Upper lobe of left lung (tissue), 6 donors: ENCODE data around the gene CTDSP1. TPM values are rescaled to one million over a fixed set of nuclear protein-coding genes. Genes with fewer than 3 reads are reported as not detected.

Experiments
- ATAC-seq, 2 donors: fragments of 200-7000 bp; cut with Tn5 transposase; one replicate each; pipeline ENCODE4 v1.9.1; 2022; ENCODE audit warnings: mild to moderate bottlenecking in 2 of 2, moderate library complexity in 2 of 2; ENCODE audit not compliant: low FRiP score in 2 of 2
- DNase-seq, 2 donors: peaks; one replicate each; pipeline ENCODE4 v3.0.0-alpha.2; 2019 to 2020
- H3K27ac ChIP-seq, 4 donors: fragments of 200-600 bp; sonication (generic); one replicate each; pipeline ENCODE4 v1.5.1; 2016 to 2019
- H3K27me3 ChIP-seq, 4 donors: fragments of 200-600 bp; sonication (generic); one replicate each; pipeline ENCODE4 v1.5.1; 2017 to 2019
- H3K36me3 ChIP-seq, 4 donors: fragments of 200-600 bp; sonication (generic); one replicate each; pipeline ENCODE4 v1.5.1; 2016 to 2019
- H3K4me1 ChIP-seq, 4 donors: fragments of 200-600 bp; sonication (generic); one replicate each; pipeline ENCODE4 v1.5.1; 2018 to 2019
- H3K4me3 ChIP-seq, 4 donors: fragments of 200-600 bp; sonication (generic); one replicate each; pipeline ENCODE4 v1.5.1; 2017 to 2019; ENCODE audit warnings: mild to moderate bottlenecking in 2 of 4, moderate library complexity in 1 of 4
- H3K9me3 ChIP-seq, 4 donors: fragments of 200-600 bp; sonication (generic); one replicate each; pipeline ENCODE4 v1.5.1; 2018 to 2019
- CTCF ChIP-seq, 6 experiments: fragments of 450-650 bp in 4 of 6; fragments of 200-600 bp in 2 of 6; sonication (generic) in 2 of 6; IDR thresholded peaks; one replicate each; pipeline ENCODE4 v1.5.1; 2016 to 2019; ENCODE audit warnings: antibody characterized with exemption in 6 of 6
- EP300 ChIP-seq, 4 donors: sonication (generic); formaldehyde crosslinking; IDR thresholded peaks; one replicate each; pipeline ENCODE4 v1.5.1; 2017; ENCODE audit warnings: antibody characterized with exemption in 4 of 4, control low read depth in 2 of 4
- POLR2A ChIP-seq, 4 donors: fragments of 450-650 bp; IDR thresholded peaks; one replicate each; pipeline ENCODE4 v1.5.1; 2016 to 2017; ENCODE audit warnings: antibody characterized with exemption in 4 of 4, mild to moderate bottlenecking in 2 of 4
- POLR2AphosphoS5 ChIP-seq, 2 donors: sonication (generic); formaldehyde crosslinking; IDR thresholded peaks; one replicate each; pipeline ENCODE4 v1.5.1; 2017; ENCODE audit warnings: antibody characterized with exemption in 2 of 2
- WGBS, 2 donors: methylation state at CpG; one replicate each; pipeline ENCODE4 v1.1.5; 2017 to 2018; 5-methylcytosine and 5-hydroxymethylcytosine counted together
- total RNA-seq, 6 donors: library from RNA; depleted of rRNA in 4 of 6; stranded (reverse); fragments of >200 nt in 4 of 6; gene quantifications; one replicate each; pipeline versions ENCODE4 v1.1.0 to v1.2.1, GENCODE V29; 2016 to 2021
- donor health status: DM: no; HTN: no; CAD: no; lungs with moderate emphysema.
- donor health status: DM: no; HTN: yes; CAD: no; lungs with severe emphysema.

Gene CTDSP1
- total RNA-seq, 6 donors from 2014 or later, result 96.6 to 239 (median 189) TPM

GRCh38 chr2:218400930-218401881, 1.5 kb downstream of the CTDSP1 start:
- WGBS, 2 donors, result 20 to 40% methylated on average over 1 to 21 of the region's 24 CpGs
- DNase-seq (peak; percentile 67 to 70), ATAC-seq (no peak)

GRCh38 chr2:218401890-218402289, 2.2 kb downstream of the CTDSP1 start:
- TF ChIP-seq CTCF (IDR thresholded peaks at IDR 0.05), result no peak
- no peak for TF ChIP-seq POLR2AphosphoS5 (IDR thresholded peaks at IDR 0.05)
- no peak for TF ChIP-seq EP300 (IDR thresholded peaks at IDR 0.05)
- TF ChIP-seq POLR2A (IDR thresholded peaks at IDR 0.05), result no peak
- peak overlapping the region; percentile 94 to 99 (median 99) for H3K27ac ChIP-seq

More at GRCh38 chr2:218400930-218401881, 1.5 kb downstream of the CTDSP1 start:
- TF ChIP-seq POLR2A (IDR thresholded peaks at IDR 0.05) (peak in 1 of 4 donors; percentile 14), CTCF (IDR thresholded peaks at IDR 0.05) (no peak)
- H3K4me3 ChIP-seq, result peak overlapping the region; percentile 92 to 98 (median 96)
- peaks cover 44 to 77% (median 62%) of the 10 kb centered on the region in 4 donors for H3K4me1 ChIP-seq
- peak overlapping the region; percentile 94 to 99 (median 99) for H3K27ac ChIP-seq
- no peaks in the 10 kb centered on the region for H3K9me3 ChIP-seq
- no peaks in the 10 kb centered on the region for H3K27me3 ChIP-seq
- H3K36me3 ChIP-seq, result peaks cover 21 to 43% (median 35%) of the 10 kb centered on the region in 4 donors

GRCh38 chr2:218402491-218402901, 2.8 kb downstream of the CTDSP1 start:
- H3K27me3 ChIP-seq, result no peaks in the 10 kb centered on the region
- 67 to 75% methylated on average over 7 to 8 of the region's 8 CpGs for WGBS, 2 donors
- peaks cover 21 to 43% (median 35%) of the 10 kb centered on the region in 4 donors for H3K36me3 ChIP-seq
- TF ChIP-seq EP300 (IDR thresholded peaks at IDR 0.05), result no peak
- TF ChIP-seq POLR2AphosphoS5 (IDR thresholded peaks at IDR 0.05), result no peak
- TF ChIP-seq POLR2A (IDR thresholded peaks at IDR 0.05), result no peak
- no peak for TF ChIP-seq CTCF (IDR thresholded peaks at IDR 0.05)
- no peaks in the 10 kb centered on the region for H3K9me3 ChIP-seq
- peak overlapping the region; percentile 94 to 99 (median 99) for H3K27ac ChIP-seq
- ATAC-seq (no peak), DNase-seq (peak in 1 of 2 donors; percentile 67)
- peaks cover 46 to 77% (median 61%) of the 10 kb centered on the region in 4 donors for H3K4me1 ChIP-seq
- peak overlapping the region in 1 of 4 donors; percentile 93 for H3K4me3 ChIP-seq

More at GRCh38 chr2:218401890-218402289, 2.2 kb downstream of the CTDSP1 start:
- H3K27me3 ChIP-seq, result no peaks in the 10 kb centered on the region
- peak; percentile 31 to 69 for DNase-seq
- peak overlapping the region in 3 of 4 donors; percentile 92 to 98 (median 93) for H3K4me3 ChIP-seq
- 57% methylated on average over 9 of the region's 9 CpGs; no CpG with 5 or more reads in 1 of the 2 donors for WGBS, 2 donors
- peaks cover 46 to 77% (median 61%) of the 10 kb centered on the region in 4 donors for H3K4me1 ChIP-seq
- peaks cover 21 to 43% (median 35%) of the 10 kb centered on the region in 4 donors for H3K36me3 ChIP-seq
- ATAC-seq, result no peak
- H3K9me3 ChIP-seq, result no peaks in the 10 kb centered on the region

- 80 to 88% methylated on average over 8 to 22 of the region's 26 CpGs for WGBS, 2 donors
These were observed 3.3 kb downstream of the CTDSP1 start for GRCh38 chr2:218402911-218403411.

More at GRCh38 chr2:218402911-218403411, 3.3 kb downstream of the CTDSP1 start:
- H3K27ac ChIP-seq, result peak overlapping the region in 3 of 4 donors; percentile 94 to 99 (median 99)
- ATAC-seq (no peak), DNase-seq (peak in 1 of 2 donors; percentile 82)
- H3K9me3 ChIP-seq, result no peaks in the 10 kb centered on the region
- no peaks in the 10 kb centered on the region for H3K27me3 ChIP-seq
- TF ChIP-seq POLR2A (IDR thresholded peaks at IDR 0.05), result no peak
- TF ChIP-seq CTCF (IDR thresholded peaks at IDR 0.05), result no peak
- no peak for TF ChIP-seq POLR2AphosphoS5 (IDR thresholded peaks at IDR 0.05)
- no peak for TF ChIP-seq EP300 (IDR thresholded peaks at IDR 0.05)
- peaks cover 48 to 77% (median 61%) of the 10 kb centered on the region in 4 donors for H3K4me1 ChIP-seq
- peaks cover 21 to 43% (median 35%) of the 10 kb centered on the region in 4 donors for H3K36me3 ChIP-seq
- H3K4me3 ChIP-seq, result peak overlapping the region in 1 of 4 donors; percentile 93
